ENCODE measurements around the gene PPP1R1A.
A peak's percentile ranks its signal among the peaks of the same experiment; 100 is the strongest.

The PPP1R1A gene

DNA sequence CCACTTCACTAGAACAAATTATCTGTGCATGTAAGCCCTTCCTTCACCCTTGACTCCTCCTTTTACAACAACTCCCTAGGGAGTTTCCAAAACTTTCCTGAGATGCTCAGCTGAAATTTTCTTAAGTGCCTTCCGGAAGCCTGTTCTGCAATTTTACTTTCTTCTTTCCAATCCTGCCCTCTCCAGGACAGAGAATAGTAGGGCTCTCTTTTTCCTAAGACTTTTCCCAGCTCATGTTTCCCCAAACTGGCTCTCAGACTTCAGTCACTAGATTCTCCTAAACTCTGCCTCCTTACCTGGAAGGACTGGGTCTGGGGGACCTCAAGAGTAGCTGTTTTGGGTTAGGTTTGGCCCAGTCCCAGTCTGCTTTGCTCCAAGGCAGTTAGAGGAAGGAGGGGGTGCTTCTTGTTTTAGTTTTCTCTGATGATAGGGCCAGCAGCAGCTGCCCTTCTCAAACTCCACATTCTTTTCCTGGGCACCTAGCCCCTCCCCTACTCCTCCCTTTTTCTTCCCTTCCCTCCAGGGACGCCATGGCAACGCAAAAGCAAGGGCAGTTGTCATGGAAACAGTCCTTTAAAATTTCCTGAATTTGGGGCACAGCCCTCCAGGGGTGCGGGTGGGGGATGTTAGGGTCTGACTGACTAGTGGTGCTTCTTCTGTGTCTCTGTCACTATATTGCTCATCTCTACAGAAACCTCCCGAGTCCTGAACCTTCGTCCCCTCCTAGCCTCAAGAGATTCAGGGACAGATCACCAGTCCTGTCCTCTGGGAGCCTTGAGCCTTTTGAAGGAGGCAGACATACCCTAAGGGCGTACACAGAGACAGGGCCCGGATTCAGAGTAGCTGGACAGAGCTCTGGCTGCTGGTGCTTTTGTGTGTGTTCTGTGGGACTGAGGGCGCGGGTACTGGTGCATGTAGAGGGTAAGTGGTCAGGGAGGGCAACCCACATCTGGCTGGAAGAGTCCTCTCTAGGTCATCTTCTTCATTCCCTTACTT, 17.0 kb downstream of the PPP1R1A start:
- FAIRE-seq (no peak), DNase-seq (ENCODE audit: insufficient read length, low spot score) (no peak)
- TF ChIP-seq POLR2A (IDR thresholded peaks at IDR 0.05; ENCODE audit: low read depth, low read length), result no peak

DNA sequence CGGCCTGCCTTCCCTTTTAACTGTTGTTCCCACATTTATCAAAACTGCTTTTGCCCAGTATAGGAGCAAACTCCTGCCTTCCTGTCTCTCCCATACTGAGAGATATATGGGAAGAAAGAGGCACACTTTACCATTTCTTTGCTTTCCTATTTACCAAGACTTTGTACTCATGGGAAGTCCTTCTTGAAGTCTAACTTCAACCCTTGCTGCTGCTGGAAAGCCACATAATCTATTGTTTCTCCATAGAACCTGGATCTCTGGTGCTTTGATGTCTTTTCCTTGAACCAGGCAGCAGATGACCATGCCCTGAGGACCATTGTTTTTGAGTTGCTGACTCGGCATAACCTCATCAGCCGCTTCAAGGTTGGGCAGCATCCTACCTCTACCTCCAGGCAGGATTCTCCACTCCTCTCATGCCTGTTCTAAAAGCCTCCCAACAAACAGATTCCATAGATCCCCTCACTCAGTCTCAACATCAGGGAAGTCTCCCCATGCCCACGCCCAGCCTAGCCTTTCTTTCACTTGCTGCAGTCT, 18.4 kb downstream of the PPP1R1A start:
- TF ChIP-seq POLR2A (IDR thresholded peaks at IDR 0.05; ENCODE audit: low read depth, low read length), result no peak
- FAIRE-seq (no peak), DNase-seq (ENCODE audit: insufficient read length, low spot score) (no peak)

GRCh38 chr12:54569072-54569471, 19.4 kb downstream of the PPP1R1A start:
- FAIRE-seq (no peak), DNase-seq (ENCODE audit: insufficient read length, low spot score) (no peak)

GRCh38 chr12:54566792-54567191, 21.7 kb downstream of the PPP1R1A start:
- DNase-seq (ENCODE audit: insufficient read length, low spot score), result no peak
- no peak for TF ChIP-seq POLR2A (IDR thresholded peaks at IDR 0.05; ENCODE audit: low read depth, low read length)
- FAIRE-seq, result no peak

More at GRCh38 chr12:54569072-54569471, 19.4 kb downstream of the PPP1R1A start:
- TF ChIP-seq POLR2A (IDR thresholded peaks at IDR 0.05; ENCODE audit: low read depth, low read length), result no peak

DNA sequence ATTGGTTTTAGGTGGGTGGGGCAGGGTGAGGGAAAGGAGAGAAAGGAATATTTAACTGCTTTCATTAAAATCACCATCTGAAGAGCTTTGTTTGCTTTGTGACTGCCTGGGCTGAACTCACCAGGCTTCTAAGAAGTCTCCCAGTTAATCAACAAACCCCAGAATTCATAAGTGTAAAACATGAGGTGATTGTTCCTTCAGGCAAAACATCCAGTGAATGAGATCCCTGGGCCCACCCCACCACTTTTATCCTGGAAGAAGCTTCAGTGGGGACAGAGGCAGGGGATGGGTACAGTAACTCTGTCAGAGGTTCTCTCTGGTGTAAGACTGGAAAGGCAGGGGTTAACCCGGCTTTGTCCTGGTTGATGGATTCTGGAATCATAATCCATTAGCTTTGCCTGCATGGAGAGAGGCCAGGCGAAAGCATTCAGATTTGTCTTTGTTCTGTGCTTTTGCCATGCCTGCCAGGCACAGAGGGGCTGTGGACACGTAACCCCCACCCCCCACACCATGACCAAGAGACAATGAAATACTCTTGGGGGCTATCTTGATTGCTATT, 22.4 kb downstream of the PPP1R1A start:
- TF ChIP-seq POLR2A (IDR thresholded peaks at IDR 0.05; ENCODE audit: low read depth, low read length), result no peak
- FAIRE-seq, result no peak
- DNase-seq (ENCODE audit: insufficient read length, low spot score), result no peak

DNA sequence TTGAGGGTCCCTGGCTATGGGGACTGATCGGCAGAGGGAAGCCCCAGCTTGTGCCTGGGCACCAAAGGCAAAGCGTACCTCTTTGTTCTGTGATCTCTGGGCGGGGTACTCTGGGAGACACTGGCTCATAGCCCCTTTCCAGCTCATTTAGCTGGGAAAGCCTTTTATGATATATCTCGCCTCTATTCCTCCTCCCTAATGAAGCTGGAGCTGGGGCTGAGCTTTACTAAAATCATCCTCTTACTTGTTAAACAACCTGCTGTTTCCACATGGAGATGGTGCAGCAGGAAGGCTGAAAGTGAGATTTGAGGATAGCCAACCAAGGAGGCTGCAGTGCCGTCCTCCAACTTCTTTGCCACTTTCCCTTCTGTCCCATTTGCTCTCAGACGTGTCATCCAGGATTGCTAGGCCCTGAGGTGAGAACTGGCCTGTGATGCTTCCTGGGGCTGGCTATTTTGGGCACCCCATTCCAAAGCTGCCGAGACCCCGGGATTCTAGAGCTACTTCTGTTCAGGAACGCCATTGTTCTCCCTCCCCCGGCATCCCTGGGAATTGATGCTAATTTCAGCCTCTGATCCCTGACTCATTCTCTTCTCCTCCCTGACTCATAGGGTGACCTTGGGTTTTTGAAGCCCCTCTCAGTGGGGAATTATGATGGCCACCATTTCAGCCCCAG, 23.0 kb downstream of the PPP1R1A start:
- DNase-seq (ENCODE audit: insufficient read length, low spot score) (no peak), FAIRE-seq (no peak)

GRCh38 chr12:54564768-54565167, 23.7 kb downstream of the PPP1R1A start:
- DNase-seq (ENCODE audit: insufficient read length, low spot score) (no peak), FAIRE-seq (no peak)
- TF ChIP-seq POLR2A (IDR thresholded peaks at IDR 0.05; ENCODE audit: low read depth, low read length), result no peak

More for the DNA sequence above, 23.0 kb downstream of the PPP1R1A start:
- TF ChIP-seq POLR2A (IDR thresholded peaks at IDR 0.05; ENCODE audit: low read depth, low read length), result no peak

DNA sequence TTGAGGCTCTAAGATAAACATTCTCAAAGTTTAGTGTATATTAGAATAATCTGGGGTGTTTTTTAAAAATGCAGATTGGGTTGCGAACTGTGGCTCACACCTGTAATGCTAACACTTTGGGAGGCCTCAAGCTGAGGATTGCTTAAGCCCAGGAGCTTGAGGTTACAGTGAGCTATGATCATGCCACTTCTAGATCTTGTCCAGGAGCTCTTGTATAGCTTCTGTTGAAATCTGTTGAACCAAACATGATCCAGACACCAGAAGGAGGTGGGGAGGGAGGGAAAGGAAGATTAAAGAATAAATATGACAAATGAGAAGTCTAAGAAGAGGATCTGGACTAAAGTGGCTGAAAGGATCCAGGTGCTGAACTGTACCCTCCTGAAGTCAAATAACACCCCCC, 24.7 kb downstream of the PPP1R1A start:
- no peak for TF ChIP-seq POLR2A (IDR thresholded peaks at IDR 0.05; ENCODE audit: low read depth, low read length)
- FAIRE-seq (no peak), DNase-seq (ENCODE audit: insufficient read length, low spot score) (no peak)

DNA sequence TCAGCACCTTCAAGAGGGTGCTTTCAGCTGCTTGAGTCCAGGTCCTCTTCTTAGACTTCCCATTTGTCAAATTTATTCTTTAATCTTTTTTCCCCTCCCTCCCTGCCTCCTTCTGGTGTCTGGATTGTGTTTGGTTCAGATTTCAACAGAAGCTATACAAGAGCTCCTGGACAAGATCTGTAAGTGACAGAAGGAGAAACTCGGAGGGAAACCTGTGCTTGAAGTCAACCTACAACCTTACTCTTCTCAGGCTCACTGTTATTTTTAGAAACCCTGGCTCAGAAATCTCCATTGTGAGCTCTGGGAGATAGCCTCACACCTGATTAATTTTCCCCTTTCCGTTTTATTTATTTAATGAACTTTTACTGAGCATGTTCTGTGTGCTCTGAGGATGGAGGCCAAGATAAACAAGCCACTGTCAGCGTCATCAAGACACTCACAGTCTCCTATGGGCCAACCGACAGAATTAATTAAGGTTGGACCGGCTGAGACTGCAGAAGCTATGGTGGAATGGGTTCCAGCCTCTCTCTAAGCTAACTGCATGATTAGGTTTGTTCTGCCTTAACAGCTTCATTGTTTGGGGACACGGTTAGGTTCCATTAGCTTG, 25.6 kb downstream of the PPP1R1A start:
- DNase-seq (ENCODE audit: insufficient read length, low spot score) (no peak), FAIRE-seq (no peak)
- no peak for TF ChIP-seq POLR2A (IDR thresholded peaks at IDR 0.05; ENCODE audit: low read depth, low read length)

GRCh38 chr12:54561164-54561563, 27.3 kb downstream of the PPP1R1A start:
- TF ChIP-seq POLR2A (IDR thresholded peaks at IDR 0.05; ENCODE audit: low read depth, low read length), result no peak
- FAIRE-seq (no peak), DNase-seq (ENCODE audit: insufficient read length, low spot score) (no peak)

GRCh38 chr12:54560374-54560858, 28.0 kb downstream of the PPP1R1A start:
- no peak for FAIRE-seq
- DNase-seq (ENCODE audit: insufficient read length, low spot score), result peak; percentile 59
- TF ChIP-seq POLR2A (IDR thresholded peaks at IDR 0.05; ENCODE audit: low read depth, low read length), result peak; percentile 41

DNA sequence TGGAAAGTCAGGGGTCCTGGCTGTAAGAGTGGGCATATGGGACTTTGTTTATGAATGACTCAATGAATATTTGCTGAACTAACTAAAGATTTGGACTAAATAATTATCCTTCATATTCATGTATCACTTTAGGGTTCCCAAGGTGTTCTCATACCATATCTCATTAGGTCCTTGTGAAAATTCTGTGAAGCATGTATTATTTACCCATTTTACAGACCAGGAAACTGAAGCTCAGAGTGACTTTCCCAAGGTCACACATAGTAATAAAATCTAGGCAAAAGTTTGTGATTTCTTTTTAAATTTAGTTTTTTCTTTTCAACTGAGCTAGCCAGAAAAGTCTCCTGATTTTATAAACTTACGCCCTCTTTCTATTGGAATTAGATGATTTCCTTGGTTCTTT, 29.7 kb downstream of the PPP1R1A start:
- DNase-seq (ENCODE audit: insufficient read length, low spot score) (no peak), FAIRE-seq (no peak)
- no peak for TF ChIP-seq POLR2A (IDR thresholded peaks at IDR 0.05; ENCODE audit: low read depth, low read length)

GRCh38 chr12:54558311-54558710, 30.1 kb downstream of the PPP1R1A start:
- DNase-seq (ENCODE audit: insufficient read length, low spot score), result no peak
- FAIRE-seq, result no peak
- no peak for TF ChIP-seq POLR2A (IDR thresholded peaks at IDR 0.05; ENCODE audit: low read depth, low read length)

Data from H54 (cell line).